Stimulated activated CD4-positive, alpha-beta T cell treated with anti-CD3 and anti-CD28 coated beads, Interleukin-4, amount 100 ng/mL, for 24 hours (primary cell): ENCODE measurements around the gene EPHA7.

ENCODE experiments used
- DNase-seq: peaks from one replicate; pipeline ENCODE4 v3.0.0-alpha.2; 2020

EPHA7 gene

DNA sequence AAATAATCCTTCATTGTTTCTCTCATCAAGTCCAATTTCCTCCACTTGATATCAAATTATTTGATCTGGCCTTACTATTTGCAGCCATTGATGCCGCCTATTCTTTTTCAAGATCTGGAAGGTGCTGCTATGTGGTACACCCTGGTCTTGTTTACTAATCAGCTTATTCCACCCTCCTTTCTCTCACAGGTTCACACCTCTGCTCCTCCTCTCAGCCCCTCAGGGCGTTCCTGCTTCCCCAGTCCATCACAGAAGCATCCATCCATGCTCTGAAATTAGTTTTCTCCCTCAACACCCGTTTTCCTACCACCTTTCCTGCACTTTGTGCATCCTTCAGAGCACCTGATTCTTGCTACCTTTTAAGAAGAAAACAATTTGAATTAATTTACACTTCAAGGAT, 183.6 kb downstream of the EPHA7 start:
- no peak for DNase-seq

DNA sequence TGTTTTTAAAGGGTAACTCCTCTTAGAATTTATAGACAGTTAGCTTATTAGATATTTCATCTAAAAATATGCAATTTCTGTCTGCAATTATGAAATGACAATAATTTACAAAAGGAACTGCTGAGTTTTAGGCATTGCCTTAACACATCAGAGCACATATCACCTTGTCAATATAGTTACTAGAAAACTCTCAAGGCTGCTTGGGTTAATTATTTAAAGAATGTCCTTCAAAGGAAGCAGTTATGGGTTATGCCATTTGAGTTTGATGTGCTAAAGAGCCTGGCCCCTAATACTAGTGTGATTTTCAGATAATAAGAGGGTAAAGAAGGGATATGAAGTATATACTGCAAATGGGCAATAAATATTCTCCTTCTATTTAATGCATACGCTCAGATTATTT, 192.5 kb downstream of the EPHA7 start:
- no peak for DNase-seq

DNA sequence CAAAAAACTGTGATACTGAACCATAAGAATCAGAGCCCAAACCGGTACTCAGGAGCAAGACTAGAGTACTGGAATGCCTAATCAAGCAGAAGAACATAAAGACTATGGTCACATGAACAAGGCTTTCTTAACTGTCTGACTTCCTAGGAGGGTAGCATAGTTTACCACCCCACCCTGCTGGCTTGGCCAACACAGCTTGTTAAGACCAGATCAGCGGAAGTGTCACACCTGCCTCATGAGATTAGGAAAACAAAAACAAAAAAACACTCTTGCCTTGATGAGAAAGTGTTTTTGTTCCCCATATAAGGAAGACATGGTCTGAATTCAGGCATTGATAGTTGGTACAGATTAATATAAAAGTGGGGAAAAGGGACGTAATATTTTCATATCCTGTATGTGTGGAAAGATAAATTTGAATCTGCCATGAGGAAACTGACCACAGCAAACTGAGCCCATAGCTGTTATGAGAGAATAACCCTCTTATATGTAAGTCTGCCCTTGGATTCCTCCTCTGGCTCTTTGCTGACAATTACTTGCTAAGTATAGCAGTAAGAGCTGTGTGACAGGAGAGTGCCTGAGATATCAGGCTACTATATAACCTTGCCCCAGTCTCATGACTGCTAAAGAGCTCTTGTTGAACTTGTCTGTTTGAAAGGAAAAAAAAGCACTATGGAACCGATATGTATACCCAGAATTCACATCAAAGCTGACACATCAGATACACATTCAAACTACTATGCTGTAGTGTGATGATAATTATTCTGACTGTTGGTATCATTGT, 197.1 kb downstream of the EPHA7 start:
- no peak for DNase-seq

DNA sequence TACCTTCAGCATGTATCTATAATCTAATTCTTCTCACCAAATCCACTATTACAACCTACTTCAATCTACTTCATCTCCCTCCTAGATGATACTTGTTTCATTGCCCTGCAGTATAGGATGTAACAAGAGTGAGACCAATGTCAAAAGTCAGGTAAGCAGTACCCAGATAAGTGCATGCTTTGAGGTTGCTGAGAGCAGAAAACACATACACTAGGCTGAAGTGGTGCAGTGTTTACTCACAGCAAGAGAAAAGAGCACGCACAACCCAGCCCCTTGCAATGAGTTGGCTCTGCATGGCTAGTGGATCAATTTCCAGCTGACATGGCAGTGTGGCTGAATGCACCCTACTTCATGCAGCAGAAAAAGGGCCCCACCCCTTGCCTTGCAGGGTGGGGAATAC, 199.9 kb downstream of the EPHA7 start:
- no peak for DNase-seq

DNA sequence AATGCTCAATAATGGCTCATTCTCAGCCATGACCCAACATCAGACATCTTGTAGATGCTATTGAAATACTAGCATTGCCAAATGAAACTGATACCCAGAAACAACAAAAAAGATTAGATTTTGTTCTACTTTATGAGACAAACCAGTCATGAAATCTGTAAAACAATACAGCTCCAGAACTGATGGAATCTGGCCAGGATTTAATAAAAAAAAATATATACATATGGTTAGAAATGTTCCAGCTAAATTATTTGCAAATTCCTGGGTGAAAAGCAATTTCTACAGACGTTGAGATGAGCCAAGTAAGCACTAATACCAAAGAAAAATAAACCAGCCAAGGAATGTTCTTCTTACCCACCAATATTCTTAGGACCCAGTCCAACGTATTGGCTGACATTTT, 201.3 kb downstream of the EPHA7 start:
- DNase-seq = no peak

DNA sequence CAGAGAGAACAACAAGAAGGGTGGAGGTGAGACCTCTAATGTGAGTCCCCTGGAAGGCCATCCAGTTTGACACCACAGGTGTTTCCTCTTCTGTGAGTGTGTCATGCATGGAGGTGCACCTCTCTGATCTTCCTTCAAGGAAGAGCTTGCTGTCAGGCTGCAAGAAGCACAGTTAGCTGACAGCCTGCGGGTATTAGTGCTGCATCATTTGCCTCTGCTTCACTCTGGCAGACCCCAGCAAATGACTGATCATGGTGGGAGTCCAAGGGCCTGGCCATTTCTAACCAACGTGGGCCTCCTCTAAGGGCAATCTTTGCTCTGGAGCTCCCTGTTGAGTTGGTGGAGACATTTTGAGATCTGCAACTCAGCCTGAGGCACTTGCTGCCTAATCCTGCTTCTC, 206.3 kb downstream of the EPHA7 start:
- no peak for DNase-seq

DNA sequence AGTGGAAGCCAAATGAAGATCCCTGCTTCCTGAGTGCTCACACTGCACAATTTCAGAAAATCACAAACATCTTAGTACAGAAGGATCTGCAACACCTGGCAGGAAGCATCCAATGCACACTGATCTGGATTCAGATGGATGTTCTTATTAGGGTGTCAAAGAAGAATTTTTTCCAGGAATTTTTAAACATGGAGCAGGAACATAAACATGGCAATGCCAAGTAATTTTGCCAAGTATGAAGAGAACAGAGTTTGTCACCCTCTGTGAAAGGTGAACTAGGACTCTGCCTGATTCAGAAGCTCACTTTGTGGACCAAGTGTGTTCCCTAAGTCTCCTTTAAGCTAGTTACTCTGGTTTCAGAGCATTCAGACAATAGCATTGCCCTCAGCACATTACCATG, 208.5 kb downstream of the EPHA7 start:
- DNase-seq = no peak

DNA sequence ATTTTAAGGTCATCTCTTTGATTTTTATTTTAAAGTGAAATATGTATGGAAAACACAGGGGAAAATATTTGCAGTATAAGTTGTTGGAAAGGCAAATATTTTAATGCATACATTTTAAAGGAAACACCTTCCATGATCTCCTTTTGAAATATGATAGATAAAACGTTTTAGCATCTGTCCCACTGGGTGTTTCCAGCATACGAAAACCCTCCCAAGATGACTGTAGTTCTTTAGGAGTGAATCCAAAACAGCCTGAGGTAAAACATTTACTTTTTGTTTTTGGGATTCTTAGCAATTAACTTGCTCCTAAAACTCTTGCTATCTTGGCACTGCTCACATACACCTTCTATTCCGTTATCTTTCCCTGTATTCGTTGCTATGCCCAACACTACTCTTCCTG, 210.0 kb downstream of the EPHA7 start:
- no peak for DNase-seq

DNA sequence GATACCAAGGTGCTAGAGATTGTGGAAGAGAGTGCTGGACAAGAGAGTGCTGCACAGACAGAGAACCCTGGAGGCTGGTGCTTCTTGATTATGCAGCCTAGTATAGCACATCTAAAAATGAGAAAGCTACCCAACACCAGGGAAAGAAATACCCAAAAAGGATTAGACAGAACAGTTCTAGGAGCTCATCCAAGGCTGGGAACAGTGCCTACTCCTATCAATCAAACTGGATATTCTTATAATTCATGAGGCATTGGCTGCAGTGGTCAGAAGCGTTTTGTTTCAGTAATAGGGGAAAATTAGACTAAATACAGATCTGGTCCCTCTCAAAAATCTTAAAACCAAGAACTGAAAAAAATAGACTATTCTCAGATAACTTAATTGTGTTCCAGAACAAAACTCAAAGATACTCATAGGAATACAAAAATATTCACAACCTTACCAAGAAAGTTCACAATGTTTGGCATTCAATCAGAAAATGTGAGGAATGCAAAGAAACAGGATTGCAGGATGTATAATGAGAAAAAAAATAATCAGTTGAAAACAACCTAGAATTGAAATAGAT, 222.9 kb downstream of the EPHA7 start:
- no peak for DNase-seq

DNA sequence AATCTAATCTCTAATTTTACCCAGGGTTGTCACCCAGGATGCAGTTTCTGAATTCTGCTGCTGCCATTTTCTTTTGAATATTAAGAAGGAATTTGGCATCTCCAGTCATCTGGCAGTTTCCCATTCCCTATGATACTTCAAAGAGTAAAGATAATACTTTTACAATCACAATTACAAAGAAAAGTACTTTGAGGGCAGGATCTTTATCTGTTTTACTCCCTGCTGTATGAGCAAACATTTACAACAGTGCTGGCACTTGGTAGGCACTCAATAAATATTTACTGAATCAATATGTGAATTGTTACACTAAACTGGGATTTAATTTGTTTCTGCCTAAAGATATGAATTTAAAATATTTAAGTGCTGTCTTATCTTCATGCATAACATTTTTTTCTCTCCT, 224.9 kb downstream of the EPHA7 start:
- no peak for DNase-seq

DNA sequence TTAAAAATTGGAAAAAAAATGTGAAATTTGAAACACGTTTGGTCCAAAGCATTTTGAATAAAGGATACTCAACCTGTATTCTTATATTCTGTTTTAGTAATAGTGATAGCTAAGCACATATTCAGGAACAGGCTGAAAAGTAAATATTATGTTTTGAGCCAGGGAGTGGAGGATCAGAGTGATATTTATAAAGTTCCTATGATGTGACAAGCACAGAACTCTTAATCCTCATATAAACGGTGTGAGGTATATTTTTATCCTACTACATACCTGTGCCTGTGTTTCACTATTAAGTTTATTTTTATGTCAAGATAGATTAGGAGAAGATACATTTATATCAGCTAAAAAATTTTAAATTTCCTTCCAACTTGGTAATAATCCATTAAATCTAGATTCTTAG, 225.5 kb downstream of the EPHA7 start:
- no peak for DNase-seq
